Measurements from ENCODE around the gene TSC22D1.

TSC22D1 gene

DNA sequence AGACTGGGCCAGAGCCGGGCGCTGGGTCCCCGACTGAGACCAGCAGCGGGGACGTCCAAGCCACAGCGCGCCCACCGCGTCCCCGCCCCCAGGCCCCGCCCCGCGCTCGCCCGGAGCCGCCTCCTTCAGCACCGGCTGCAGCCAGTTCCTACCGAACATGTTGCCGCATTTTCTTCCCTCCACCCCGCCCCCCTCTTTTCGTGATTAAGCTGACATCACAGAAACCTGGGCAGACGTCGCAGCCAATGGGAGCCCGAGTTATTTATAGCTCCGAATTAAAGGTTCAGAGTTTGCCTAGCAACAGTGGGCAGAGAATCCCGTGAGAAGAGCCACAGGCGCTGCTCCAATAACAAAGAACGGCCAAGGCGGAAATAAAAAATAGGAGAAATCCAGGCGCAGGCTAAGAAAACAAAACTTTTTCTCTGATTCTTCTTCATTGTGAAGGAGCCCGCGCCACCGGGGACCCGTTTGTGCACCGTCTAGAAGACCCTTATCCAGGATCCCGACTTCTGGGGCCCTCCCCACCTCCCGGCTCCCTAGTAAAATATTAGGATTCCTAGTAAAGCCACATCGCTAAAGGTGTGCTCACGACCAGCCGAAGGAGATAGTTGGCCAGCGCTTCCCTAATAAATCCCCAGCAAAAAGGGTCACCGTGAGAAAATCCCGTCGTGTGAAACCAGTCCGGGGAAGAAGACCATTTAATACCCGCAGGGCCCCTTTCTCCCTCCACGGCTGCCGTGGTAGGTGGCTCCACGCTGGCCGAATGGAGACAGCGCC, 140.8 kb downstream of the TSC22D1 start:
- CTCF ChIA-PET, result interaction anchor here (0.6 to 14.6 kb wide), 14 partner anchors 16 to 527 kb away, joined by 3 to 220 read pairs (median 4); no protein-coding TSS in a partner anchor
- POLR2A ChIA-PET, result interaction anchor here (0.6 to 4.9 kb wide), 10 partner anchors 20 to 198 kb away, joined by 3 to 57 read pairs (median 4); no protein-coding TSS in a partner anchor
- H3K27ac ChIP-seq (ENCODE audit: insufficient read depth in 1 of 2, low read depth in 1 of 2, low read length in 2 of 2, poor library complexity in 1 of 2, severe bottlenecking in 2 of 2), result peak overlapping the region; percentile 99
- H3K36me3 ChIP-seq (ENCODE audit: control insufficient read depth in 4 of 4, insufficient read depth in 4 of 4, low read length in 3 of 4), result peaks cover 8 to 22% (median 20%) of the 10 kb centered on the region in 4 experiments
- peak overlapping the region; percentile 79 to 100 (median 87) for H3K4me3 ChIP-seq (ENCODE audit: control insufficient read depth in 1 of 7, extremely low read depth in 1 of 7, insufficient read depth in 4 of 7, low read depth in 2 of 7, low read length in 6 of 7)
- H3K27me3 ChIP-seq (replicated peaks in 2 of 5; ENCODE audit: control insufficient read depth in 4 of 5, insufficient read depth in 5 of 5, low read length in 4 of 5), result no peaks in the 10 kb centered on the region
- H3K9me3 ChIP-seq (ENCODE audit: control extremely low read depth in 1 of 5, control insufficient read depth in 4 of 5, insufficient read depth in 2 of 5, low read depth in 1 of 5, low read length in 4 of 5), result no peaks in the 10 kb centered on the region
- peaks cover 37 to 52% (median 42%) of the 10 kb centered on the region in 4 experiments for H3K4me1 ChIP-seq (ENCODE audit: control extremely low read depth in 1 of 4, control insufficient read depth in 4 of 4, insufficient read depth in 4 of 4, low read length in 3 of 4)
- DNase-seq, result peak; percentile 99 to 100 (median 99)
- WGBS (ENCODE audit: insufficient coverage), result 0% methylated on average over 48 of the region's 51 CpGs

DNA sequence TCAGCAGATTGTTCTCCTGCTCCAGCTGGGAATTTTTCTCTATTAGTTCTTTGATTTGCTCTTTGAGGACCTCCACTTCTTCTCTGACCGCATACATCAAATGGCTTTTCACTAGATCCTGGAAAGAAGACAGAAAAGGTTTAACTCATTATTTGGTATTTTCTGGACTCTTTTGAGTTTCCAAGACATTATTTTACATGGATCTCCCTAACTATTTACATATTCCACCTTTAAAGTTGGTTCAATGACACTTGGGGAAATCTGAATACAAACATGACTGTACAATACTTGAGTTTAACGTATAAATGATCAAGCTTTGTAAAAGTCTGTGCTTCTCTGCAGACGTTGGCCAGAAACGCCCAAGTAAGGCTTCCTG, 141.4 kb downstream of the TSC22D1 start:
- ChIA-PET POLR2A (interaction anchor here (0.6 to 4.9 kb wide), 9 partner anchors 19 to 198 kb away, joined by 3 to 57 read pairs (median 4); no protein-coding TSS in a partner anchor), CTCF (interaction anchor here (0.7 to 14.6 kb wide), 10 partner anchors 15 to 388 kb away, joined by 3 to 220 read pairs (median 4); no protein-coding TSS in a partner anchor)
- H3K27me3 ChIP-seq (replicated peaks in 2 of 5; ENCODE audit: control insufficient read depth in 4 of 5, insufficient read depth in 5 of 5, low read length in 4 of 5), result no peaks in the 10 kb centered on the region
- 0% methylated on average over 2 of the region's 4 CpGs for WGBS (ENCODE audit: insufficient coverage)
- peak overlapping the region in 6 of 7 experiments; percentile 59 to 100 (median 83) for H3K4me3 ChIP-seq (ENCODE audit: control insufficient read depth in 1 of 7, extremely low read depth in 1 of 7, insufficient read depth in 4 of 7, low read depth in 2 of 7, low read length in 6 of 7)
- H3K4me1 ChIP-seq (ENCODE audit: control extremely low read depth in 1 of 4, control insufficient read depth in 4 of 4, insufficient read depth in 4 of 4, low read length in 3 of 4), result peaks cover 35 to 46% (median 38%) of the 10 kb centered on the region in 4 experiments
- H3K9me3 ChIP-seq (ENCODE audit: control extremely low read depth in 1 of 5, control insufficient read depth in 4 of 5, insufficient read depth in 2 of 5, low read depth in 1 of 5, low read length in 4 of 5), result no peaks in the 10 kb centered on the region
- no peak for DNase-seq
- H3K27ac ChIP-seq (ENCODE audit: insufficient read depth in 1 of 2, low read depth in 1 of 2, low read length in 2 of 2, poor library complexity in 1 of 2, severe bottlenecking in 2 of 2), result peak overlapping the region; percentile 78 to 99
- H3K36me3 ChIP-seq (ENCODE audit: control insufficient read depth in 4 of 4, insufficient read depth in 4 of 4, low read length in 3 of 4), result peaks cover 8 to 22% (median 21%) of the 10 kb centered on the region in 4 experiments

DNA sequence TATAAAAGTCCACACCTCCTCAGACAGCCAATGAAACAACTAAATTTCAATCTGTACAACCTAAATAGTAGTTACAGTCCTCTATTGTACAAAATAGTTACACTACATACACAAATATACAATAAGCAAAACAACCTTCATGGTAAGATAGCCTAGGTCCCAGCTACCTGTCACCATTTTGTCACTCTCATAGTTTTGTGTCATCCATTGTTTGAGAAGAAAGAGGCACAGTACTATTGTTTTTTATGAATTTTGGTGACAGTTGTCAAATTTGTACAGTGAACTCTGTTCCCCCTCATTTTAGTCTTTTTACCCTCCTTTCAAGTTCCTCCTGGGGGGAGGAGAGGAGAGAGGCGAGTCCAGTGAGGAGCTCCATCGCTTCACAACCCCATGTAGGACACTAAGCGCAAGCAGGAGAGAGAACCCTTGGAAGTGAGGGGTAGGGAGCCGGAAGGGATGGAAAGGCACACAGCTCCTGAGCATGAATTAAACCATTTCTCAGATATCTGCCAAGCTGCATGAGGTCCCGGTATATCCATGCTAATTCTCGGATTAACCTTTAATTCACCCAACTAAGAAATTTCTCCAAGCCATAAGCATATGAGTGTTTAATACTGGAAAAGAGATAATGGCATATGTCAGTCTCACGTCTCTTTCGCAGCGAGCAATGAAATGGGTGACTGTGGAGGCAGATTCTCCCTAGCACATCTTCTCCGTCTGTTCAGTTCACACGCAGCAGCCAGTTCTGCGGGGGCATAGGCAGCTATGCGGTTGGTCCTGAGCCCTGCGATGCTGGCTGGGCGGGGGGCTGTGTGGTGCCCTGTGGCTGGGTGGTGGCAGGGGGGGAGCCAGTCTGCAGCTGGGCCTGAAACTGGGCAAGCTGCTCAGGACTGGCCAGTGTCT, 142.0 kb downstream of the TSC22D1 start:
- CTCF ChIA-PET, result interaction anchor here (0.9 to 14.6 kb wide), 14 partner anchors 9 to 190 kb away, joined by 3 to 220 read pairs (median 3); no protein-coding TSS in a partner anchor
- H3K27me3 ChIP-seq (replicated peaks in 2 of 5; ENCODE audit: control insufficient read depth in 4 of 5, insufficient read depth in 5 of 5, low read length in 4 of 5), result no peaks in the 10 kb centered on the region
- peak overlapping the region; percentile 78 to 99 for H3K27ac ChIP-seq (ENCODE audit: insufficient read depth in 1 of 2, low read depth in 1 of 2, low read length in 2 of 2, poor library complexity in 1 of 2, severe bottlenecking in 2 of 2)
- DNase-seq, result no peak
- peak overlapping the region in 6 of 7 experiments; percentile 59 to 100 (median 83) for H3K4me3 ChIP-seq (ENCODE audit: control insufficient read depth in 1 of 7, extremely low read depth in 1 of 7, insufficient read depth in 4 of 7, low read depth in 2 of 7, low read length in 6 of 7)
- POLR2A ChIA-PET, result interaction anchor here (1.0 to 4.9 kb wide), 5 partner anchors 18 to 190 kb away, joined by 3 to 57 read pairs (median 4); no protein-coding TSS in a partner anchor
- WGBS (ENCODE audit: insufficient coverage), result 95% methylated on average over 6 of the region's 15 CpGs
- H3K36me3 ChIP-seq (ENCODE audit: control insufficient read depth in 4 of 4, insufficient read depth in 4 of 4, low read length in 3 of 4), result peaks cover 8 to 22% (median 21%) of the 10 kb centered on the region in 4 experiments
- no peaks in the 10 kb centered on the region for H3K9me3 ChIP-seq (ENCODE audit: control extremely low read depth in 1 of 5, control insufficient read depth in 4 of 5, insufficient read depth in 2 of 5, low read depth in 1 of 5, low read length in 4 of 5)
- peaks cover 29 to 40% (median 33%) of the 10 kb centered on the region in 4 experiments for H3K4me1 ChIP-seq (ENCODE audit: control extremely low read depth in 1 of 4, control insufficient read depth in 4 of 4, insufficient read depth in 4 of 4, low read length in 3 of 4)

DNA sequence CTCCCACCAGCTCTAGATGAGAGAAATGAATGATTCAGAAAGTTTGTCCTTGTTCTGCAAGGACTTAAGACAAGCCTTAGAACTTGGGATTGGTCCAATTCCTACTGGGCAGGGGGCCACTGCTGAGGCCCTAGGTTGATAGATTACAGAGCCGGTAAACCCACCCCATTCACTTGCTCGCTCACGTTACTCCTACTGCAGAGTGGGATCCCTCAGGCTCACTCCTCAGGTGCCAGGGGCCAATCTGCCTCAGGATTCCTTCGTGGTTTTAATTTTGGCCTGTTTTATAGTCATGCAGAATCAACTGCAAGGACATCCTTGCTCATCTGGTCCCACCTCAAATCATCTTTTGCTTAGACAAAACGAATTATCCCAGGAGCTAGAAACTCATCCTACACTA, 143.5 kb downstream of the TSC22D1 start:
- WGBS (ENCODE audit: insufficient coverage), result 95% methylated on average over 5 of the region's 5 CpGs

DNA sequence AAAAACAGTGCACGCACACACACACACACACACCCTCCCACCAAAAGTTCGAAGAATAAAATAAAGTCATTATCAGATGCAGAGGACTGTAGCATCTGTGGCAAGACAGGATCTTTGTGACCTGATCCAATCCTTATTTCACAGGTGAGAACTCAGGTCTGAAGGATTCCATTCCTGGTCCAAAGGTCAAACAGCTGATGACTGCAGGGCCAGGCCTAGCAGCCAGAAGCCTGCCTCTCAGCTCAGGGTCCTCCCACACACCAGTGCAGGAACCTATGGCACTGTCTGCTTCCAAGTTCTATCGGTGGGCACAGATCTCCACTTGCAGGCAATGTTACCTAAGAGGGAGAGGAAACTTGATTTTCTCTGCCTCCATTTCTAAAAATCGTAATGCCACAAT, 145.0 kb downstream of the TSC22D1 start:
- POLR2A ChIA-PET, result interaction anchor here (0.6 kb wide), 1 partner anchor 11 kb away, joined by 9 read pairs; no protein-coding TSS in a partner anchor
- Histone ChIP-seq H3K27ac (ENCODE audit: insufficient read depth in 1 of 2, low read depth in 1 of 2, low read length in 2 of 2, poor library complexity in 1 of 2, severe bottlenecking in 2 of 2) (no peak overlapping the region), H3K36me3 (ENCODE audit: control insufficient read depth in 4 of 4, insufficient read depth in 4 of 4, low read length in 3 of 4) (peaks cover 8 to 22% (median 21%) of the 10 kb centered on the region in 4 experiments), H3K4me3 (ENCODE audit: control insufficient read depth in 1 of 7, extremely low read depth in 1 of 7, insufficient read depth in 4 of 7, low read depth in 2 of 7, low read length in 6 of 7) (no peak overlapping the region), H3K9me3 (ENCODE audit: control extremely low read depth in 1 of 5, control insufficient read depth in 4 of 5, insufficient read depth in 2 of 5, low read depth in 1 of 5, low read length in 4 of 5) (peaks cover 0 to 9% (median 0%) of the 10 kb centered on the region in 5 experiments), H3K4me1 (ENCODE audit: control extremely low read depth in 1 of 4, control insufficient read depth in 4 of 4, insufficient read depth in 4 of 4, low read length in 3 of 4) (peaks cover 11 to 27% (median 17%) of the 10 kb centered on the region in 4 experiments), H3K27me3 (replicated peaks in 2 of 5; ENCODE audit: control insufficient read depth in 4 of 5, insufficient read depth in 5 of 5, low read length in 4 of 5) (no peaks in the 10 kb centered on the region)
- WGBS (ENCODE audit: insufficient coverage), result 71% methylated on average over 2 of the region's 4 CpGs
- DNase-seq, result no peak
- CTCF ChIA-PET, result interaction anchor here (0.8 to 14.6 kb wide), 7 partner anchors 9 to 240 kb away, joined by 3 to 220 read pairs (median 3); no protein-coding TSS in a partner anchor

More for the DNA sequence above, 143.5 kb downstream of the TSC22D1 start:
- Histone ChIP-seq H3K27me3 (replicated peaks in 2 of 5; ENCODE audit: control insufficient read depth in 4 of 5, insufficient read depth in 5 of 5, low read length in 4 of 5) (no peaks in the 10 kb centered on the region), H3K36me3 (ENCODE audit: control insufficient read depth in 4 of 4, insufficient read depth in 4 of 4, low read length in 3 of 4) (peaks cover 8 to 22% (median 21%) of the 10 kb centered on the region in 4 experiments), H3K4me1 (ENCODE audit: control extremely low read depth in 1 of 4, control insufficient read depth in 4 of 4, insufficient read depth in 4 of 4, low read length in 3 of 4) (peaks cover 18 to 31% (median 23%) of the 10 kb centered on the region in 4 experiments), H3K27ac (ENCODE audit: insufficient read depth in 1 of 2, low read depth in 1 of 2, low read length in 2 of 2, poor library complexity in 1 of 2, severe bottlenecking in 2 of 2) (peak overlapping the region in 1 of 2 experiments; percentile 36), H3K9me3 (ENCODE audit: control extremely low read depth in 1 of 5, control insufficient read depth in 4 of 5, insufficient read depth in 2 of 5, low read depth in 1 of 5, low read length in 4 of 5) (peaks cover 0 to 2% (median 0%) of the 10 kb centered on the region in 5 experiments), H3K4me3 (ENCODE audit: control insufficient read depth in 1 of 7, extremely low read depth in 1 of 7, insufficient read depth in 4 of 7, low read depth in 2 of 7, low read length in 6 of 7) (peak overlapping the region in 1 of 7 experiments; percentile 79)
- CTCF ChIA-PET, result interaction anchor here (0.9 to 14.6 kb wide), 5 partner anchors 15 to 189 kb away, joined by 3 to 220 read pairs (median 3); no protein-coding TSS in a partner anchor
- no peak for DNase-seq
- POLR2A ChIA-PET, result interaction anchor here (1.0 kb wide), 1 partner anchor 325 kb away, joined by 3 read pairs; no protein-coding TSS in a partner anchor

DNA sequence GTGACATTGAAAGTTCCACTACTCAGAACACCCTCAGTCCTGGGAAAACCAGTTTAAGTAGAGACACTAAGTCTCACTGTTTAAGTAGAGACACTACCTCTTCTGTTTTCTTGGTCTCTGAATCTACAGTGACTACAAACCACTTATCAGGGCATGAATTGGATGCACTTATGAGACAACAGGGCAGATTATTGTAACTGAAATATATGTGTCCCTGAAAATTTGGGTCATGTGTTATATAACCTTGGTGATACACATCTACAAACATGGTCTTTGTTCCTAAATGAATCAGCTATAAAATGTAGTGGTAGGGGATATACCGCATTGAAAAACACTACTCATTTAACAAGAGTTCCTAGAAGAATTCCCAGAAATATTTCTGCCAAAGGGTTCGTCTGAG, 146.8 kb downstream of the TSC22D1 start:
- POLR2A ChIA-PET, result no interaction called here
- no CpG with 5 or more reads among the region's 2 CpGs for WGBS (ENCODE audit: insufficient coverage)
- no peak overlapping the region for H3K27ac ChIP-seq (ENCODE audit: insufficient read depth in 1 of 2, low read depth in 1 of 2, low read length in 2 of 2, poor library complexity in 1 of 2, severe bottlenecking in 2 of 2)

More for the DNA sequence above, 146.8 kb downstream of the TSC22D1 start:
- DNase-seq, result no peak
- H3K27me3 ChIP-seq (replicated peaks in 2 of 5; ENCODE audit: control insufficient read depth in 4 of 5, insufficient read depth in 5 of 5, low read length in 4 of 5), result no peaks in the 10 kb centered on the region
- peaks cover 6 to 19% (median 17%) of the 10 kb centered on the region in 4 experiments for H3K36me3 ChIP-seq (ENCODE audit: control insufficient read depth in 4 of 4, insufficient read depth in 4 of 4, low read length in 3 of 4)
- peaks cover 0 to 9% (median 0%) of the 10 kb centered on the region in 5 experiments for H3K9me3 ChIP-seq (ENCODE audit: control extremely low read depth in 1 of 5, control insufficient read depth in 4 of 5, insufficient read depth in 2 of 5, low read depth in 1 of 5, low read length in 4 of 5)
- peaks cover 8 to 29% (median 19%) of the 10 kb centered on the region in 4 experiments for H3K4me1 ChIP-seq (ENCODE audit: control extremely low read depth in 1 of 4, control insufficient read depth in 4 of 4, insufficient read depth in 4 of 4, low read length in 3 of 4)
- CTCF ChIA-PET, result interaction anchor here (1.4 to 14.6 kb wide), 5 partner anchors 9 to 185 kb away, joined by 4 to 220 read pairs (median 4); no protein-coding TSS in a partner anchor
- H3K4me3 ChIP-seq (ENCODE audit: control insufficient read depth in 1 of 7, extremely low read depth in 1 of 7, insufficient read depth in 4 of 7, low read depth in 2 of 7, low read length in 6 of 7), result no peak overlapping the region

All from common myeloid progenitor, CD34-positive (primary cell).